HFFc6 (cell line): ENCODE data around the gene DLL4. TPM values are rescaled to one million over a fixed set of nuclear protein-coding genes. Genes with fewer than 3 reads are reported as not detected.

ENCODE experiments used
- DNase-seq: peaks from one replicate; pipeline ENCODE4 v3.0.0-alpha.2; 2018
- H3K27ac Mint-ChIP-seq: 2 replicates; pipeline ENCODE4 v1.8.0; 2020; ENCODE audit warnings: mild to moderate bottlenecking, mixed read lengths
- H3K27me3 Mint-ChIP-seq: 2 replicates; pipeline ENCODE4 v1.8.0; 2021; ENCODE audit warnings: mild to moderate bottlenecking, moderate library complexity, mixed read lengths; ENCODE audit not compliant: insufficient read depth
- H3K36me3 Mint-ChIP-seq: 2 replicates; pipeline ENCODE4 v1.8.0; 2021; ENCODE audit warnings: low read depth, mixed read lengths
- H3K4me1 Mint-ChIP-seq: 2 replicates; pipeline ENCODE4 v1.8.0; 2020; ENCODE audit warnings: low read depth, mixed read lengths
- H3K4me3 Mint-ChIP-seq: 2 replicates; pipeline ENCODE4 v1.8.0; 2020; ENCODE audit warnings: mild to moderate bottlenecking, moderate library complexity, mixed read lengths
- H3K9me3 Mint-ChIP-seq: 2 replicates; pipeline ENCODE4 v1.8.0; 2020; ENCODE audit warnings: mild to moderate bottlenecking, mixed read lengths
- total RNA-seq, 6 experiments: library from RNA; stranded (reverse); fragmentation: NEBNext Ultra II Directional; extraction: Animal tissue kit (Norgen Biotek cat#: 25700); gene quantifications; 2 replicates in 1 of 6; 3 replicates in 5 of 6; pipeline ENCODE4 v1.2.3, GENCODE V29; 2021
- TF ChIP-seq, protein P1 (sequence below): fragments of 200-600 bp; sonication (generic); IDR thresholded peaks from 2 replicates; pipeline ENCODE4 v1.5.0; 2021; ENCODE audit warnings: antibody characterized with exemption, mild to moderate bottlenecking

DLL4 gene
- total RNA-seq, 6 experiments from 2014 or later = 0.05 to 0.11 TPM; not detected in 4

DNA sequence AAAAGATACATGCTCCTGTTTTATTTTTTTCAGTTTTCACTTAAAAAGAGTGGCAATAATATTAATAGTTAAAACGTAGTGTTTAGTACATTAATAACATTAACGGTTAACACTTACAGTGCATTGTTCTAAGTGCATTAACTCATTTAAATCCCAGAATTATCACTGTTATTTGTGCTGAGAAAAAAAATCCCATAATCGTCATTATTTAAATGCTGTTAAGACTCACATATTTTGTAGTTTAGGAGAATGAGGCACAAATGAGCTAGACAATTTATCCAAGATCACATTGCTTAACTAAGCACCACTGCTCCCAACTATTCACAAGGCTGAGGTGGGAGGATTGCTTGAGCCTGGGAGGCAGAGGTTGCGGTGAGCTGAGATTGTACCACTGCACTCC, 59.0 kb downstream of the DLL4 start:
- Mint-ChIP-seq H3K27ac (no peak overlapping the region), H3K4me1 (peaks cover 83% of the 10 kb centered on the region), H3K36me3 (peaks cover 52% of the 10 kb centered on the region), H3K9me3 (no peaks in the 10 kb centered on the region), H3K4me3 (no peak overlapping the region), H3K27me3 (peaks cover 6% of the 10 kb centered on the region)
- DNase-seq = no peak
- TF ChIP-seq, protein P1, sequence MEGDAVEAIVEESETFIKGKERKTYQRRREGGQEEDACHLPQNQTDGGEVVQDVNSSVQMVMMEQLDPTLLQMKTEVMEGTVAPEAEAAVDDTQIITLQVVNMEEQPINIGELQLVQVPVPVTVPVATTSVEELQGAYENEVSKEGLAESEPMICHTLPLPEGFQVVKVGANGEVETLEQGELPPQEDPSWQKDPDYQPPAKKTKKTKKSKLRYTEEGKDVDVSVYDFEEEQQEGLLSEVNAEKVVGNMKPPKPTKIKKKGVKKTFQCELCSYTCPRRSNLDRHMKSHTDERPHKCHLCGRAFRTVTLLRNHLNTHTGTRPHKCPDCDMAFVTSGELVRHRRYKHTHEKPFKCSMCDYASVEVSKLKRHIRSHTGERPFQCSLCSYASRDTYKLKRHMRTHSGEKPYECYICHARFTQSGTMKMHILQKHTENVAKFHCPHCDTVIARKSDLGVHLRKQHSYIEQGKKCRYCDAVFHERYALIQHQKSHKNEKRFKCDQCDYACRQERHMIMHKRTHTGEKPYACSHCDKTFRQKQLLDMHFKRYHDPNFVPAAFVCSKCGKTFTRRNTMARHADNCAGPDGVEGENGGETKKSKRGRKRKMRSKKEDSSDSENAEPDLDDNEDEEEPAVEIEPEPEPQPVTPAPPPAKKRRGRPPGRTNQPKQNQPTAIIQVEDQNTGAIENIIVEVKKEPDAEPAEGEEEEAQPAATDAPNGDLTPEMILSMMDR = no peak

Other genes with a start within 250 kb of the DLL4 start
- gene RAD51, start 234.2 kb upstream of the DLL4 start, total RNA-seq = 10 to 100 TPM in 5 of 6 experiments, 1 to 10 TPM in 1; 8.2 to 15.9 (median 12.1) TPM
- 10 to 100 TPM; 32.6 to 43.2 (median 35.6) TPM for gene RMDN3, start 174.1 kb upstream of the DLL4 start, total RNA-seq
- 1 to 10 TPM; 1.6 to 3.1 (median 2.7) TPM for gene GCHFR, start 165.3 kb upstream of the DLL4 start, total RNA-seq
- under 1 TPM in 2 of 6 experiments, not detected in 4; 0.14 to 0.20 TPM for gene C15orf62, start 159.4 kb upstream of the DLL4 start, total RNA-seq
- 10 to 100 TPM; 10.7 to 13.5 (median 12.1) TPM for gene ZFYVE19, start 122.3 kb upstream of the DLL4 start, total RNA-seq
- 10 to 100 TPM; 25.9 to 39.9 (median 29.6) TPM for gene DNAJC17, start 121.9 kb upstream of the DLL4 start, total RNA-seq
- not detected for gene PPP1R14D, start 100.6 kb upstream of the DLL4 start, total RNA-seq
- gene SPINT1, start 85.3 kb upstream of the DLL4 start, total RNA-seq = under 1 TPM in 5 of 6 experiments, not detected in 1; 0.14 to 0.51 (median 0.26) TPM
- under 1 TPM in 5 of 6 experiments, not detected in 1; 0.14 to 0.41 (median 0.31) TPM for gene RHOV, start 55.1 kb upstream of the DLL4 start, total RNA-seq
- gene VPS18, start 34.9 kb upstream of the DLL4 start, total RNA-seq = 10 to 100 TPM; 27.7 to 33.1 (median 31.2) TPM
- 10 to 100 TPM; 20.8 to 26.0 (median 24.2) TPM for gene CHAC1, start 24.1 kb downstream of the DLL4 start, total RNA-seq
- 10 to 100 TPM; 18.3 to 23.6 (median 19.4) TPM for gene INO80, start 186.9 kb downstream of the DLL4 start, total RNA-seq